Neural progenitor cell (in vitro differentiated cells): ENCODE measurements around the gene LGR6.

Experiments
- EZH2phosphoT487 ChIP-seq: fragments of 200-600 bp; sonication (generic); IDR thresholded peaks from 2 replicates; pipeline ENCODE4 v1.6.1; 2017; ENCODE audit warnings: antibody characterized with exemption
- TF ChIP-seq, protein P1 (sequence below): fragments of 200-600 bp; sonication (generic); IDR thresholded peaks from 2 replicates; pipeline ENCODE4 v1.5.1; 2017; ENCODE audit warnings: antibody characterized with exemption, mild to moderate bottlenecking

DNA sequence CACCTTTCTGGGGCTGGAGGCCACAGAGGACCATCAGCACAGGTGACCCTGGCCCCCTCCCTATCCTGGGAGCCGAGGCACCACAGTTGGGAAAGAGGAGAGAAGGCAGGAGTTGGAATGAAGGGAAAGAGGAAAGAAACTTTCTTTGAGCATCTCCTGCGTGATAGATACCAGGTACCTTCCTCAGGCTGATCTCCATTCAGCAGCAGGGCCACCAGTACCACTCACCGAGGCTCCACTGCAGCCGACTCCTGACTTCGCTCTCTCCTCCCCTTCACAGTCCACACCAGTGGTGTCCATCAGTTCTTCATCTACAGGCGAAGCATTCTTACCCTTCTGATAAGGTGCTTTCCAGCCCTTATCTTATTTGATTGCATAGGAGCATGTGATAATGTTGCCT is 55.3 kb downstream of the LGR6 start:
- TF ChIP-seq, protein P1, sequence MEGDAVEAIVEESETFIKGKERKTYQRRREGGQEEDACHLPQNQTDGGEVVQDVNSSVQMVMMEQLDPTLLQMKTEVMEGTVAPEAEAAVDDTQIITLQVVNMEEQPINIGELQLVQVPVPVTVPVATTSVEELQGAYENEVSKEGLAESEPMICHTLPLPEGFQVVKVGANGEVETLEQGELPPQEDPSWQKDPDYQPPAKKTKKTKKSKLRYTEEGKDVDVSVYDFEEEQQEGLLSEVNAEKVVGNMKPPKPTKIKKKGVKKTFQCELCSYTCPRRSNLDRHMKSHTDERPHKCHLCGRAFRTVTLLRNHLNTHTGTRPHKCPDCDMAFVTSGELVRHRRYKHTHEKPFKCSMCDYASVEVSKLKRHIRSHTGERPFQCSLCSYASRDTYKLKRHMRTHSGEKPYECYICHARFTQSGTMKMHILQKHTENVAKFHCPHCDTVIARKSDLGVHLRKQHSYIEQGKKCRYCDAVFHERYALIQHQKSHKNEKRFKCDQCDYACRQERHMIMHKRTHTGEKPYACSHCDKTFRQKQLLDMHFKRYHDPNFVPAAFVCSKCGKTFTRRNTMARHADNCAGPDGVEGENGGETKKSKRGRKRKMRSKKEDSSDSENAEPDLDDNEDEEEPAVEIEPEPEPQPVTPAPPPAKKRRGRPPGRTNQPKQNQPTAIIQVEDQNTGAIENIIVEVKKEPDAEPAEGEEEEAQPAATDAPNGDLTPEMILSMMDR = no peak
- TF ChIP-seq EZH2phosphoT487 = no peak
